HepG2 (cell line): Measurements from ENCODE around the gene CFAP221. TPM values are rescaled to one million over a fixed set of nuclear protein-coding genes. Genes with fewer than 3 reads are reported as not detected.

Experiments
- ATAC-seq: fragments of 200-7000 bp; cut with Tn5 transposase; 3 replicates; pipeline ENCODE4 v1.9.1; 2020; ENCODE audit warnings: mild to moderate bottlenecking, moderate library complexity
- BruUV-seq: library from RNA; stranded (reverse); fragments of 400-500 nt; replicated peaks from 2 replicates; lab custom pipeline; 2021; lab: Mats Ljungman, UMichigan
- CTCF ChIA-PET: fragments of 300-600 bp; formaldehyde crosslinking; extraction: SDS; loops from one replicate; lab custom pipeline; 2021; ENCODE audit warnings: low total read pairs, inconsistent platforms, low intra/inter-chr PET ratio; lab: Yijun Ruan, JAX
- POLR2A ChIA-PET: fragments of 350-600 bp; sonication (Branson Sonifier 250); formaldehyde crosslinking; loops from one replicate; lab custom pipeline; 2020; ENCODE audit warnings: antibody characterized with exemption, inconsistent platforms; lab: Yijun Ruan, JAX
- DNase-seq: peaks from one replicate; pipeline ENCODE4 v3.0.0-alpha.2; 2015; ENCODE audit warnings: low spot score
- FAIRE-seq: peaks from 3 replicates; lab custom pipeline; 2011; peaks lifted over from hg19 to GRCh38; lab: Jason Lieb, UNC
- H2AFZ ChIP-seq: one replicate; pipeline ENCODE4 v1.6.1; 2011; ENCODE audit warnings: low read length, inconsistent platforms
- H3K27ac ChIP-seq: fragments of 300-600 bp; 3 replicates; pipeline ENCODE4 v1.8.0; 2011; ENCODE audit warnings: mixed run types, mild to moderate bottlenecking, mixed read lengths, low read length, inconsistent platforms; ENCODE audit not compliant: insufficient read depth; ENCODE audit errors: extremely low read length
- H3K27me3 ChIP-seq, 2 experiments: fragments of 200-600 bp in 1 of 2; 2 replicates in 1 of 2; 3 replicates in 1 of 2; pipeline versions ENCODE4 v1.6.0 to v1.8.0; 2011; ENCODE audit warnings: low read length in 2 of 2, mild to moderate bottlenecking in 2 of 2, moderate library complexity in 2 of 2, inconsistent platforms in 1 of 2; ENCODE audit not compliant: insufficient read depth in 2 of 2, control insufficient read depth in 1 of 2
- H3K36me3 ChIP-seq, 2 experiments: fragments of 200-600 bp in 1 of 2; replicated peaks in 1 of 2; 2 replicates in 1 of 2; 3 replicates in 1 of 2; pipeline versions ENCODE4 v1.5.1 to v1.8.0; 2011; ENCODE audit warnings: low read length in 2 of 2, inconsistent platforms in 1 of 2; ENCODE audit not compliant: insufficient read depth in 2 of 2, control insufficient read depth in 1 of 2
- H3K4me1 ChIP-seq: 2 replicates; pipeline ENCODE4 v1.5.1; 2012; ENCODE audit warnings: low read length, inconsistent platforms; ENCODE audit not compliant: insufficient read depth
- H3K4me2 ChIP-seq: 2 replicates; pipeline ENCODE4 v1.6.0; 2011; ENCODE audit warnings: low read depth, low read length, inconsistent platforms
- H3K4me3 ChIP-seq, 3 experiments: fragments of 200-600 bp in 1 of 3; sonication (generic), shearing (Covaris generic) in 1 of 3; replicated peaks in 1 of 3; 2 replicates each; pipeline ENCODE4 v1.5.1; 2011 to 2016; ENCODE audit warnings: low read length in 3 of 3, inconsistent platforms in 2 of 3, low read depth in 2 of 3, mild to moderate bottlenecking in 2 of 3, control low read depth in 1 of 3, mixed read lengths in 1 of 3; ENCODE audit not compliant: insufficient read depth in 1 of 3
- H3K79me2 ChIP-seq: one replicate; pipeline ENCODE4 v1.6.1; 2011; ENCODE audit warnings: low read length, inconsistent platforms; ENCODE audit not compliant: insufficient read depth
- H3K9ac ChIP-seq: 2 replicates; pipeline ENCODE4 v1.6.0; 2011; ENCODE audit warnings: mild to moderate bottlenecking, low read depth, low read length, inconsistent platforms; ENCODE audit not compliant: insufficient read depth
- H3K9me3 ChIP-seq: 2 replicates; pipeline ENCODE4 v1.5.1; 2012; ENCODE audit warnings: mild to moderate bottlenecking, low read length
- H4K20me1 ChIP-seq: 2 replicates; pipeline ENCODE4 v1.6.0; 2011; ENCODE audit warnings: inconsistent platforms, mild to moderate bottlenecking, low read length, moderate library complexity; ENCODE audit not compliant: insufficient read depth
- FOSL2 ChIP-seq: sonication (generic); formaldehyde crosslinking; IDR thresholded peaks from 2 replicates; pipeline ENCODE4 v1.4.0; 2020; ENCODE audit warnings: missing genetic modification reagents
- GATAD1 ChIP-seq: IDR thresholded peaks from 2 replicates; pipeline ENCODE4 v1.6.1; 2016; ENCODE audit warnings: missing genetic modification reagents, missing compliant biosample characterization
- HNRNPK ChIP-seq: fragments of 200-400 bp; formaldehyde crosslinking; IDR thresholded peaks from 2 replicates; pipeline ENCODE4 v1.6.1; 2018; ENCODE audit warnings: low read length, low read depth, moderate library complexity, mild to moderate bottlenecking; ENCODE audit not compliant: poor library complexity, severe bottlenecking
- JARID2 ChIP-seq: sonication (generic); formaldehyde crosslinking; IDR thresholded peaks from 2 replicates; pipeline ENCODE4 v1.8.1; 2023; ENCODE audit warnings: missing genetic modification reagents, inconsistent platforms; ENCODE audit not compliant: insufficient replicate concordance
- LCORL ChIP-seq, 2 experiments: fragments of 450-650 bp in 1 of 2; sonication (generic) in 1 of 2; formaldehyde crosslinking in 1 of 2; IDR thresholded peaks; 2 replicates each; pipeline versions ENCODE4 v1.5.0 to v1.6.1; 2017 to 2020; ENCODE audit warnings: antibody characterized with exemption in 1 of 2, missing genetic modification reagents in 1 of 2
- MAFG ChIP-seq: sonication (generic); formaldehyde crosslinking; IDR thresholded peaks from 2 replicates; pipeline ENCODE4 v1.5.1; 2020; ENCODE audit warnings: mild to moderate bottlenecking, missing genetic modification reagents
- NFIB ChIP-seq: sonication (generic); formaldehyde crosslinking; IDR thresholded peaks from 2 replicates; pipeline ENCODE4 v1.9.0; 2021; ENCODE audit warnings: missing genetic modification reagents, mild to moderate bottlenecking, borderline replicate concordance
- POLR2A ChIP-seq, 2 experiments: IDR thresholded peaks; 2 replicates each; pipeline ENCODE4 v1.6.1; 2011; ENCODE audit warnings: low read depth in 2 of 2, low read length in 2 of 2, mild to moderate bottlenecking in 1 of 2, moderate library complexity in 1 of 2; ENCODE audit not compliant: insufficient read depth in 1 of 2
- POLR2AphosphoS5 ChIP-seq: IDR thresholded peaks from 2 replicates; pipeline ENCODE4 v1.6.1; 2012; ENCODE audit warnings: low read depth, low read length
- RBFOX2 ChIP-seq: fragments of 200-400 bp; formaldehyde crosslinking; IDR thresholded peaks from 2 replicates; pipeline ENCODE4 v1.6.1; 2017; ENCODE audit warnings: low read depth, mild to moderate bottlenecking, low read length
- SALL2 ChIP-seq: sonication (generic); formaldehyde crosslinking; IDR thresholded peaks from 2 replicates; pipeline ENCODE4 v1.8.1; 2023; ENCODE audit warnings: mild to moderate bottlenecking, missing genetic modification reagents, inconsistent platforms
- SRSF4 ChIP-seq: fragments of 200-400 bp; formaldehyde crosslinking; IDR thresholded peaks from one replicate; pipeline ENCODE4 v1.6.1; 2018; ENCODE audit warnings: mild to moderate bottlenecking, low read depth, low read length, moderate library complexity; ENCODE audit not compliant: poor library complexity, severe bottlenecking
- STAT5B ChIP-seq: sonication (generic); formaldehyde crosslinking; IDR thresholded peaks from 2 replicates; pipeline ENCODE4 v1.4.0; 2020; ENCODE audit warnings: missing genetic modification reagents
- TBP ChIP-seq: sonication (generic); formaldehyde crosslinking; IDR thresholded peaks from 2 replicates; pipeline ENCODE4 v1.5.0; 2020; ENCODE audit warnings: missing genetic modification reagents
- ZNF121 ChIP-seq: sonication (generic); formaldehyde crosslinking; IDR thresholded peaks from 2 replicates; pipeline ENCODE4 v1.5.0; 2020; ENCODE audit warnings: mild to moderate bottlenecking, missing genetic modification reagents
- ZNF225 ChIP-seq: sonication (generic); formaldehyde crosslinking; IDR thresholded peaks from 2 replicates; pipeline ENCODE4 v1.4.0; 2020; ENCODE audit warnings: mild to moderate bottlenecking, missing genetic modification reagents
- ZNF580 ChIP-seq: IDR thresholded peaks from 2 replicates; pipeline ENCODE4 v1.6.1; 2016; ENCODE audit warnings: low read depth, borderline replicate concordance
- ZNF614 ChIP-seq: IDR thresholded peaks from 2 replicates; pipeline ENCODE4 v1.6.1; 2018; ENCODE audit warnings: missing biosample characterization, missing genetic modification reagents, inconsistent platforms, borderline replicate concordance
- ZNF678 ChIP-seq: sonication (generic); formaldehyde crosslinking; IDR thresholded peaks from 2 replicates; pipeline ENCODE4 v1.4.0; 2020; ENCODE audit warnings: mild to moderate bottlenecking, missing genetic modification reagents
- ZNF816 ChIP-seq: sonication (generic); formaldehyde crosslinking; IDR thresholded peaks from 2 replicates; pipeline ENCODE4 v1.8.0; 2022; ENCODE audit warnings: missing genetic modification reagents, mild to moderate bottlenecking, borderline replicate concordance
- WGBS: methylation state at CpG from one replicate; pipeline ENCODE4 v1.1.6; 2017; ENCODE audit warnings: low lambda C conversion rate; 5-methylcytosine and 5-hydroxymethylcytosine counted together
- in situ Hi-C: cut with HindIII; loops from 2 replicates; pipeline ENCODE4 v1.10.0; 2017; ENCODE audit warnings: low pct_unique_long_range_greater_than_20kb; ENCODE audit not compliant: extremely low pct_ligation_motif_present
- intact Hi-C: fragments of 100-400 bp; cut with micrococcal nuclease; formaldehyde crosslinking; loops from one replicate; pipeline ENCODE4 v1.10.0; 2022; ENCODE audit not compliant: unreplicated experiment
- polyA plus RNA-seq, 8 experiments: library from polyadenylated mRNA; depleted of rRNA in 3 of 8; stranded (reverse) in 7 of 8; unstranded in 1 of 8; fragments of >200 nt; fragmentation: Illumina TruSeq in 4 of 8; extraction: Trizol in 4 of 8; gene quantifications; 2 replicates each; pipeline versions ENCODE4 v1.2.1 to v1.2.3, GENCODE V29; 2011 to 2016; ENCODE audit warnings: low read depth in 4 of 8, missing spikeins in 1 of 8, mixed read lengths in 1 of 8; ENCODE audit not compliant: insufficient read depth in 1 of 8
- total RNA-seq, 5 experiments: library from RNA; depleted of rRNA; stranded (reverse); fragments of >200 nt; fragmentation: Illumina TruSeq; extraction: Trizol; gene quantifications; 2 replicates each; pipeline ENCODE4 v1.2.3, GENCODE V29; 2016; ENCODE audit warnings: low read depth in 1 of 5
- TF ChIP-seq, protein P1 (sequence below): sonication (generic); formaldehyde crosslinking; IDR thresholded peaks from 2 replicates; pipeline ENCODE4 v1.4.0; 2020; ENCODE audit warnings: missing genetic modification reagents
- TF ChIP-seq, protein P2 (sequence below): sonication (generic); formaldehyde crosslinking; IDR thresholded peaks from 2 replicates; pipeline ENCODE4 v1.8.1; 2023; ENCODE audit warnings: mild to moderate bottlenecking, inconsistent platforms, moderate library complexity, missing genetic modification reagents, borderline replicate concordance
- TF ChIP-seq, protein P3 (sequence below): sonication (generic); formaldehyde crosslinking; IDR thresholded peaks from 2 replicates; pipeline ENCODE4 v1.5.0; 2020; ENCODE audit warnings: missing genetic modification reagents

The CFAP221 gene
- total and polyA plus RNA-seq, 2 of the 13 experiments (the other 11 are each of a cell fraction or from before 2014, with no cell fraction given): not detected

DNA sequence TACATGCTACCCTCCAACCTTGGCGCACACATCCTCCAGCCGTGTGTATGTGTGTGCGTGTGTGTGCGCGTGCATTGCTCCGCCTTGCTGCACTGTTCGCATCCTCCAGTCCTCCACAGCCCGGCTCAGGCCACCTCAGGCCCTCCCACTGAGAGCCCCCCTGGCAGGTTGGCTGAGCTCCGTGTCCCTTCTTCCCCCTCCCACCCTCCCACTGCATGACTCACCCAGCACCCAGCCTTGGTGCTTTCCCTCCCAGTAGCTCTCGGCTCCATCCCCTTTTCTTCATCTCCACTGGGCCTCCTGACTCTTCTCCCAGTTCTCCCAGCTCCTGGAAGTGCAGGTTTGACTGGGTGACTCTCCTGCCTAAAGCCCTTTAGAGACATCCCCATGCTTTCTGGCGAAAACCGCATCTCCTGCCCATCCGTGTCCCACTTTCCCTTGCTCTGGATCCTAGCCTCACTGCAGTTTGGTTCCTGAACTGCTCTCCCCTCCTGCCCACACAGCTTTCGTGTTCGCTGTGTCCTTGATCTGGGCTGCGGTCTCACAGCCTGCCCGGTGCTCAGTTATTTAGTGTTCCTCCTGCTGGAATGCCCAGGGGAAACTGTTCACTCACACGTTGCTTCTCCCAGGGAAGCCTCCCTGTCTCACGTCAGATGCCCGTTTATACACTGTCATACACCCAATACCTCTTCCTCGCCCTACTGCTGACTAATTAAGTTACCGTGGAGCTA lies 139.6 kb downstream of the CFAP221 start:
- Histone ChIP-seq H3K4me3 (no peak overlapping the region), H3K4me2 (no peak overlapping the region), H3K9me3 (no peaks in the 10 kb centered on the region), H3K36me3 (peaks cover 12 to 34% of the 10 kb centered on the region in 2 experiments), H3K27ac (no peak overlapping the region), H3K4me1 (peaks cover 22% of the 10 kb centered on the region), H4K20me1 (peaks cover 18% of the 10 kb centered on the region; the same call in 1 of the 2 replicates), H2AFZ (no peak overlapping the region), H3K9ac (no peak overlapping the region), H3K27me3 (no peaks in the 10 kb centered on the region; a peak in 1 of 5 replicates), H3K79me2 (peaks cover 23% of the 10 kb centered on the region)
- FAIRE-seq: no peak
- ChIA-PET CTCF (no interaction called here), POLR2A (interaction anchor here (1.1 to 2.6 kb wide), 2 partner anchors 11 to 17 kb away, joined by 4 to 7 read pairs; no protein-coding TSS in a partner anchor)
- ATAC-seq: no peak; the same call in 2 of the 3 replicates
- no peak for DNase-seq
- intact Hi-C loops (no loop called here), in situ Hi-C loops (no loop called here)
- 87% methylated on average over 22 of the region's 22 CpGs for WGBS
- BruUV-seq: no TSS peak
- TF ChIP-seq RBFOX2 (0 out of 2 replicates have a peak, but pooled peaks have one; percentile 43), ZNF121 (CRISPR knock-in tag) (no peak), POLR2A (IDR thresholded peaks at IDR 0.05; ENCODE audit: insufficient read depth in 1 of 2, low read depth in 2 of 2, low read length in 2 of 2) (peak in 1 of 2 experiments; percentile 35; a peak in 2 of 4 replicates), LCORL (IDR thresholded peaks at IDR 0.05) (no peak), LCORL (CRISPR knock-in tag; IDR thresholded peaks at IDR 0.05) (no peak), SALL2 (CRISPR knock-in tag) (no peak), ZNF580 (CRISPR knock-in tag) (no peak), HNRNPK (no peak), NFIB (no peak), ZNF614 (CRISPR knock-in tag) (no peak), ZNF225 (CRISPR knock-in tag) (no peak), TBP (no peak), MAFG (no peak), STAT5B (no peak), SRSF4 (no peak), GATAD1 (CRISPR knock-in tag) (no peak), ZNF816 (CRISPR knock-in tag) (no peak), FOSL2 (CRISPR knock-in tag) (no peak; the same call in 1 of the 2 replicates), ZNF678 (CRISPR knock-in tag) (no peak), JARID2 (CRISPR knock-in tag) (no peak), POLR2AphosphoS5 (0 out of 2 replicates have a peak, but pooled peaks have one; percentile 17)
- TF ChIP-seq, protein P1, sequence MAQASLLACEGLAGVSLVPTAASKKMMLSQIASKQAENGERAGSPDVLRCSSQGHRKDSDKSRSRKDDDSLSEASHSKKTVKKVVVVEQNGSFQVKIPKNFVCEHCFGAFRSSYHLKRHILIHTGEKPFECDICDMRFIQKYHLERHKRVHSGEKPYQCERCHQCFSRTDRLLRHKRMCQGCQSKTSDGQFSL (CRISPR knock-in tag): no peak
- TF ChIP-seq, protein P2, sequence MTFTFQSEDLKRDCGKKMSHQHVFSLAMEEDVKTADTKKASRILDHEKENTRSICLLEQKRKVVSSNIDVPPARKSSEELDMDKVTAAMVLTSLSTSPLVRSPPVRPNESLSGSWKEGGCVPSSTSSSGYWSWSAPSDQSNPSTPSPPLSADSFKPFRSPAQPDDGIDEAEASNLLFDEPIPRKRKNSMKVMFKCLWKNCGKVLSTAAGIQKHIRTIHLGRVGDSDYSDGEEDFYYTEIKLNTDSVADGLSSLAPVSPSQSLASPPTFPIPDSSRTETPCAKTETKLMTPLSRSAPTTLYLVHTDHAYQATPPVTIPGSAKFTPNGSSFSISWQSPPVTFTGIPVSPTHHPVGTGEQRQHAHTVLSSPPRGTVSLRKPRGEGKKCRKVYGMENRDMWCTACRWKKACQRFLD: no peak
- TF ChIP-seq, protein P3, sequence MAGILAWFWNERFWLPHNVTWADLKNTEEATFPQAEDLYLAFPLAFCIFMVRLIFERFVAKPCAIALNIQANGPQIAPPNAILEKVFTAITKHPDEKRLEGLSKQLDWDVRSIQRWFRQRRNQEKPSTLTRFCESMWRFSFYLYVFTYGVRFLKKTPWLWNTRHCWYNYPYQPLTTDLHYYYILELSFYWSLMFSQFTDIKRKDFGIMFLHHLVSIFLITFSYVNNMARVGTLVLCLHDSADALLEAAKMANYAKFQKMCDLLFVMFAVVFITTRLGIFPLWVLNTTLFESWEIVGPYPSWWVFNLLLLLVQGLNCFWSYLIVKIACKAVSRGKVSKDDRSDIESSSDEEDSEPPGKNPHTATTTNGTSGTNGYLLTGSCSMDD (CRISPR knock-in tag): 0 out of 2 replicates have a peak, but pooled peaks have one; percentile 32
